ENCODE measurements around the gene PACS2.
"Not testable (repeated sequence)": the region's sequence is repeated elsewhere in the genome, so short reads cannot be mapped to it uniquely, and the experiment has no call there.

PACS2 gene

GRCh38 chr14:105288936-105289335 is 25.6 kb upstream of the PACS2 start:
- not testable (repeated sequence) for DNase-seq (ENCODE audit: low read depth in 3 of 3)

DNA sequence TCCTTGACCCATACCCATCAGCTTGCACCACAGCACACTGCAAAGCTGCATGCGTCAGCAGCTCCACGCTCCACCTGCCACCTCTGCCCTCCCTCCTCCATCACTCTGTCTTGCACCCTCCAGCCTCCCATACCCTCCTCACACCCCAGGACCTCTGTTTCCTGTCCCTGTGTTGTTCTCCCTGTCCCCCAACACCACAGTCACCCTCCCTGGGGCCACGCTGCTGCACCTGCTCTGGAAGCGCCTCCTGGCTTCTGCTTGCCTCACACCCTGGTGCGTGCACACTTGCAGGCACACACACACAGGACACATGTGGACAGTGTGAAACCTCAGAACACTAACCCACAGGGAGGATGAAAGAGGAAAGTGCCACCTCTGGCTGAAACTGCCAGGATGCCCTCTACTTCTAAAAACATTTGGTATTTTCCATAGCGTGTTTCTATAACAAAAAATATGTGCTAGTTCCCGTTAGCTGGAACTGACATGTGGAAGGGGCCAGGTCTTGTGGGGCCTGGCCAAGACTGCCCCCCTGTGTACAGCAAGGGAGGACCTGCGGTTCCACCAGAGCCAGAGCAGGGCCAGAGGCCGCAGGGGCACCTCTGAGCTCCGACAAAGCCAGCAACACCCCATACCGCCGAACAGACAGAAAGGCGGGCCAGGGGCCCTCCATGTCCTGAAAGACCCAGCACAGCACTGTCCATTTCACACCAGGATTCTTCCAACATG is 23.8 kb upstream of the PACS2 start:
- no peak for DNase-seq (ENCODE audit: low read depth in 3 of 3)

- DNase-seq (ENCODE audit: low read depth in 3 of 3) = peak in 1 of 3 donors; percentile 63
Observed at GRCh38 chr14:105292826-105293711, 21.5 kb upstream of the PACS2 start.

DNA sequence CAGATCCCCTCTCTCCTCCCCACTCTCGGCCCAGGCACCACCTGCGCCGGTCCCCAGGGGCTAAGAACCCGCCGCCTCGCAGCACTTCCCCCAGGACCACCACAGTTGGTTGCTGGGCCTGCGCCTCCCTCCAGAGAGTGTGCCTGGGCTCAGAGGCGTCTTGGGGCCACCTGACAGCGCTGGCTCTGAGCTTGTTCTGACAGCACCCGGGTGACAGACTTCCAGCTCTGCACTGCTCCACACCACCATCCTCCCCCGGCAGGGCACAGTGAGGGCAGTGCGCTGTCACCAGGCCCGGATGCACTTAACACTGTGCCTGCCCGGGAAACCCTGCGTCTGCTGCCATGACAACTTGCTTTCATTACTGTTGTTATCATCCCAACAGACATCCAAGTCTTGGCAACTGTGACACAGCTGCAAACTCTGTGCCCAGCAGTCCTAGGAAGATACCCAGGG is 20.4 kb upstream of the PACS2 start:
- peak in 2 of 3 donors; percentile 45 to 56 for DNase-seq (ENCODE audit: low read depth in 3 of 3)

GRCh38 chr14:105297311-105297710 is 17.2 kb upstream of the PACS2 start:
- DNase-seq (ENCODE audit: low read depth in 3 of 3) = not testable (repeated sequence)

DNA sequence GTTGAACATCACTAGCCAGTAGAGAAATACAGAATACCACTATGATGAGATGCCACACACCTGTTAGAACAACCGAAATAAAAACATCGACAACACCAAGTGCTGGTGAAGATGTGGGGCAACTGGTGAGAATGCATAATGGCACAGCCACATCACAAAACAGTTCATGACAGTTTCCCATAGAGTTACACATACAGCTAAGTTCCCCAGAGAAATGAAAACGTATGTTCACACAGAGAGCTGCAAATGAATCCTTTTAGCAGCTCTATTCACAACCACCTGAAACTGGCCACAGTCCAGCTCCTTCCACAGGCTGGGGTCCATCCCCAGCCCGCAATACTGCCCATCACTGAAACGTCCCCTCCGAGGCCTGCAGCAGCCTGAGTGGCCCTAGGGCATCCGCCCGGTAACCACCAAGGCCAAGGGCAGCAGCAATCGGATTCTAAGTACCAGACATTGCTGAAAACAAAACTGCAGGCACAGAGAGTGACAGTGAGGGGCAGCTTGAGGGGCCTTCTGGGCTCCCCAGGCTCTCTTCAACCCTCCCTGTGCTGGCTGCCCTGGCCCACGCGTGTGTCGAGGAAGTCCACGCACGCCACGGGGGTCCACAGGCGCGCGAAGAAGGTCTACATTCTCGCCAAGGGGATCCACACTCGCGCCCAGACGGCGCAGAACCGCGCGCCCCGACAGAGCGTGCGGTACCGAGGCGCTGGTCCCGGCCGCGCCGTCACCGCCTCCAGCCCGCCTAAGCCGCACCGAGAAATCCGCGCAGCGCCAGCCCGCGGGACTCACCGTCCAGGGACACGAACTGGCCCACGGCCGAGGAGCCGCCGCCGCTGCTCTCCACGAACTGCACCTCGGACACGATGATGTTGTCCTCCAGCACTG is 14.7 kb upstream of the PACS2 start:
- DNase-seq (ENCODE audit: low read depth in 3 of 3) = no peak

GRCh38 chr14:105300542-105301102 is 13.9 kb upstream of the PACS2 start, which contains the start of gene BRF1:
TSS of gene BRF1 (minus strand) at chr14:105301001. CDS start at chr14:105300629, 372 bp downstream.
- peak; percentile 94 to 99 (median 95) for DNase-seq (ENCODE audit: low read depth in 3 of 3)

GRCh38 chr14:105301103-105301914 is 13.2 kb upstream of the PACS2 start:
- peak; percentile 97 to 100 (median 99) for DNase-seq (ENCODE audit: low read depth in 3 of 3)

DNA sequence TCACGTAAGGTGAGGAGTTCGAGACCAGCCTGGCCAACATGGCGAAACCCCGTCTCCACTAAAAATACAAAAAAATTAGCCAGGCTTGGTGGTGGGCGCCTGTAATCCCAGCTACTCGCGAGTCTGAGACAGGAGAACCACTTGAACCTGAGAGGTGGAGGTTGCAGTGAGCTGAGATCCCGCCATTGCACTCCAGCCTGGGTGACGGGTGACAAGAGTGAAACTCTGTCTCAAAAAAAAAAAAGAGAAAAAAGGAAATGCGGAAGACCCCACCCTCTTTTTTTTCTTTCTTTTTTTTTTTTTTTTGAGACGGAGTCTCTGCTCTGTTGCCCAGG is 12.7 kb upstream of the PACS2 start:
- DNase-seq (ENCODE audit: low read depth in 3 of 3) = not testable (repeated sequence)

DNA sequence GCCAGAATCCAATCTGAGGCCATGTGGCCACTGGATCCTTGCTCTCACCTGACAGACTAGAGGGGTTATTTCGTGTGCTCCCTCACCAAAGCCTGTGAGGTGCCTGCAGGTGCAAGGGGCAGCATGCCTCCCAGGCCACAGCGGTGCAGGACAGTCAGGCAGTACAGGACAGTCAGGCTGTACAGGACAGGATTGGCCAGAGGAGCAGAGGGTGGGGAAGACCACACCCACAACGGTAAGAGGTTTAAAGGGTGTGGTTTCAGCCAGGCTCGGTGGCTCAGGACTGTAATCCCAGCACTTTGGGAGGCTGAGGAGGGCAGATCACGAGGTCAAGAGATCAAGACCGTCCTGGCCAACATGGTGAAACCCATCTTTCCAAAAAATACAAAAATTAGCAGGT is 10.6 kb upstream of the PACS2 start:
- no peak for DNase-seq (ENCODE audit: low read depth in 3 of 3)

- DNase-seq (ENCODE audit: low read depth in 3 of 3) = no peak
Observed at GRCh38 chr14:105304565-105304964, 10.0 kb upstream of the PACS2 start.

DNA sequence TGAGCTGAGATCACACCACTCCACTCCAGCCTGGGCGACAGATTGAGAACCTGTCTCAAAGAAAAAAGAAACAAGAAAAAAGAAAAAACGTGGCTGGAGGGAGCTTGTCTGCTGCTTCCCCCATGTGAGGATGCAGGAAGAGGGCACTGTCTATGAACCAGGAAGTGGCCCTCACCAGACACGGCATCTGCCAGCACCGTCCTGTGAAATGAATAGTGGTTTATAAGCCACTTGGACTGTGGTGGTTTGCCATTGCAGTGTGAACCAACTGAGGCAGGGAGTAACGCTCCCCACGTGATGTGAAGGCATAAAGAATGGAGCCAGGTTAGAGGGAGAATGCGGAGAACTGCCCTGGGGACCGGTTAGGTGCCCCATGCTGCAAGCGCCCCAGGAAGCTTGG is 9.2 kb upstream of the PACS2 start:
- DNase-seq (ENCODE audit: low read depth in 3 of 3) = no peak

DNA sequence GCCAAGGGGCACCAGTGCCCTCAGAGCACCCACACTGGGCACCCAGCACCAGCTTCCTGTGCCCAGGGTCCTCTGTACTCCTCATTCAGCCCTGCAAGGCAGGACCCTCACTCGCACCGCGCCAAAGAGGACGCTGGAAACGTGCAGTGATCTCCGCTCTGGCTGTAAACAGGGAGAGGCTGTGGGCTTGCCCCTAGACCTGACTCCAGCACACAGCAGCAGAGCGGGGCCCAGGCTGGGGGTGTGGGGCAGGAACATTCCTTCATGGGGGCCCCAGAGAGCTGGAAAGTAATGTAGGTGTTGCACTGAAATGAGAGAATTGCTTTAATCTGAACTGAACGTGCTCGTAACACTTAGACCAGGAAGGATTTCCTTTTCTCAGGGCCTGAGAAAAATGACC is 8.8 kb upstream of the PACS2 start:
- DNase-seq (ENCODE audit: low read depth in 3 of 3) = no peak

- DNase-seq (ENCODE audit: low read depth in 3 of 3) = no peak
Observed at GRCh38 chr14:105307052-105307727, 7.4 kb upstream of the PACS2 start.

GRCh38 chr14:105309371-105309770 is 5.2 kb upstream of the PACS2 start:
- no peak for DNase-seq (ENCODE audit: low read depth in 3 of 3)

DNA sequence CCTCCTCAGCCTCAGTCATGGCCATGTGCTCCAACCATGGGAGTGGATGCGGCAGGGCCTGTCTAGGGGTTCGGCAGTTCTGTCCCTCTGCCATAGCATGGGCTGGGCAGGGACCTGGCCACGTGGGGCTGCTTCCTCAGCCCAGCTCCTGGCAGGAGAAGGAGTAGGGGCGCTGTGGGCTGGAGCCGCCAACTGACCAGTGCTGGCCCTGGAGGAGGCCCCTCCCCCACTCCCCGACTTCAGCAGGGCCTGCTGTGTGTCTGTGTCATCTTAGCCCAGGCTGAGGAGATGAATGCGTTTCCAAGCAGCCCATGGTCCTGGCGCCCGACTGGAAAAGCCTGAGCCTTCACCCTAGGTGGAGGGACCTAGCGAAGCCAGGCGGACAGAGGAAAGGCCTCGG is 2.7 kb upstream of the PACS2 start:
- no peak for DNase-seq (ENCODE audit: low read depth in 3 of 3)

GRCh38 chr14:105312973-105313372 is 1.6 kb upstream of the PACS2 start:
- DNase-seq (ENCODE audit: low read depth in 3 of 3) = no peak

DNA sequence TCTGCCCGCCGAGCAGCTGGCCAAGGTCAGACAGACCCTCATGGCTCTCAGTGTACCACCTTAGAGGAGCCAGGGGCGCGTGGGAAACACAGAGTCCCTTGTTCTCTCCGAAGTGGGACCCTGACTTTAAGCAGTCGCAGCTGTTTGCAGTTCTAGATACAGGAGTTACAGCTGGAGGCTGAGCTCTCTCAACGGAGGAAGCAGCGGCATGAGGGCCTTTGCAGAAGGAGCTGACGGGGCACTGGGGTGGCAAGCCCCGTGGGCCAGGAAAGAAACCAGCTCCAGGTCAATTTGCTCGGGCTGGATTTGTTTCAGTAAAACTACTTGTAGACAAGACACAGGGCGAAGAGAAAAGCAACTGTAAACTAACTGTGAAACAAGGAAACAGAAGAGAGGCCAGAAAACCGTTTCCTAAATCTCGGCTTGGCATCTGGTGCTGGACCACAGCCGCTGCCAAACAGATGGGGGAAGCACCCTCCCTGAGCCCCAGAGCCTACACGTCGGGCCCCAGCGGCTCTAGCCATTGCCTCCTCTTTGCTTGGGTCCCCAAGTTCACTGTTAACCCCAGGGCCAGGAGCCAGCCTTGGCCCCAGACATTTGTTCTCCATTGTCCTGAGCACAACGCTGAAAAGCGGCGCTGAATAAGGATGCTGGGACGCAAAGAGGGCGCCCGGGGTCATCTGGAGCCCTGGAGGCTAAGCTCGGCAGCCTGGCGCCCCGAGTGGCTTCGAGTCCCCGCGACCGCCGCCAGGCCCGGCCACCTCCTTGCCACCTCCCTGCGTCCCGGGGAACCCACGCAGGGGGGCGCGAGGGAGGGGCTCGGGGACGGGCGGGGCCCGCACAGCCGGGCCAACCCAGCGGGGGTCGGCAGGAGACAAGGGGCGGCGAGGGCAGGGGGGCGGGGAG is 914 bp upstream of the PACS2 start:
- no peak for DNase-seq (ENCODE audit: low read depth in 3 of 3)

DNA sequence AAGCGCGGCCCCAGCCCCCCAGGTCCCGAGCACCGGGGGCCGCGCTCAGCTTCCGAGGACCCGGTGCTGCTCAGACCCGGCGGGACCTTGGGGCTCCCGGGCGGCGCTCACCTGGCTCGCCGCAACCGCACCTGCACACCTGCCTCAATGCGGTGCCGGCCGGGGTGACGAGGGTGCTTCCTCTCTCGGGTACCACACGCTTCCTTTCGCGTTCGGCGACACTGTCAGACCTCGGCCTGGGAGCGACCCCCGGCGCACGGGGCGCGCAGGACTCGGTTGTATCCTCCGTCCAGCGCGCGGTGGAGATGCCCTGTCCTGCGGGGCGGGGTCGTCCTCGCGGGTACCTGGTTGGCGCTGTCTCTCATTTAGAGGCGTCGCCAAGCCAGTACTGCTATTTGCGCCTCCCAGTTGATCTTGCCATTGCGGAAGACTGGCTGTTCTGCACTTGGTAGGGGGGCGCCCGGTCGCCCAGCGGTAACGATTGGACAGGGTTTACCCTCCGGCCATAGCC is 718 bp downstream of the PACS2 start:
- DNase-seq (ENCODE audit: low read depth in 3 of 3) = no peak

Measured in stimulated activated CD4-positive, alpha-beta T cell treated with anti-CD3 and anti-CD28 coated beads, TNF-alpha, amount 100 ng/mL, for 48 hours (primary cell).